Neuronal stem cell (in vitro differentiated cells): ENCODE data around the gene PLAAT5.
"Not testable (repeated sequence)": the region's sequence is repeated elsewhere in the genome, so short reads cannot be mapped to it uniquely, and the experiment has no call there.

ENCODE experiments used
- DNase-seq: peaks from one replicate; pipeline ENCODE4 v3.0.0-alpha.2; 2013; ENCODE audit warnings: low spot score
- H2AFZ ChIP-seq: one replicate; pipeline ENCODE4 v1.6.1; 2013; ENCODE audit warnings: mild to moderate bottlenecking, low read length, inconsistent platforms
- H2AK5ac ChIP-seq: 2 replicates; pipeline ENCODE4 v1.6.1; 2013; ENCODE audit warnings: low read depth, mild to moderate bottlenecking, inconsistent platforms, low read length, moderate library complexity, mixed read lengths
- H2BK120ac ChIP-seq: 2 replicates; pipeline ENCODE4 v1.6.1; 2013; ENCODE audit warnings: low read depth, mild to moderate bottlenecking, inconsistent platforms, low read length, moderate library complexity, mixed read lengths
- H2BK12ac ChIP-seq: one replicate; pipeline ENCODE4 v1.6.1; 2013; ENCODE audit warnings: low read length, inconsistent platforms
- H2BK15ac ChIP-seq: 2 replicates; pipeline ENCODE4 v1.6.1; 2013; ENCODE audit warnings: mild to moderate bottlenecking, low read length, inconsistent platforms, mixed read lengths
- H2BK5ac ChIP-seq: one replicate; pipeline ENCODE4 v1.6.1; 2013; ENCODE audit warnings: inconsistent platforms, mild to moderate bottlenecking, low read length, moderate library complexity
- H3K14ac ChIP-seq: one replicate; pipeline ENCODE4 v1.6.1; 2013; ENCODE audit warnings: low read length, inconsistent platforms
- H3K18ac ChIP-seq: 2 replicates; pipeline ENCODE4 v1.6.1; 2013; ENCODE audit warnings: low read length, inconsistent platforms
- H3K23ac ChIP-seq: 2 replicates; pipeline ENCODE4 v1.6.1; 2013; ENCODE audit warnings: low read depth, mild to moderate bottlenecking, mixed read lengths, low read length, inconsistent platforms; ENCODE audit not compliant: poor library complexity
- H3K27ac ChIP-seq: replicated peaks from 3 replicates; pipeline ENCODE4 v1.5.1; 2013; ENCODE audit warnings: low read length, inconsistent platforms
- H3K27me3 ChIP-seq, 3 experiments: 2 replicates each; pipeline ENCODE4 v1.6.1; 2013; ENCODE audit warnings: low read length in 3 of 3, mild to moderate bottlenecking in 2 of 3, inconsistent platforms in 1 of 3, low read depth in 1 of 3, mixed read lengths in 1 of 3, moderate library complexity in 1 of 3; ENCODE audit not compliant: control insufficient read depth in 3 of 3, insufficient read depth in 3 of 3
- H3K36me3 ChIP-seq, 2 donors: replicated peaks in 1 of 2; 2 replicates each; pipeline ENCODE4 v1.6.1; 2013; ENCODE audit warnings: low read length in 2 of 2; ENCODE audit not compliant: control insufficient read depth in 2 of 2, insufficient read depth in 2 of 2
- H3K4ac ChIP-seq: 2 replicates; pipeline ENCODE4 v1.6.1; 2013; ENCODE audit warnings: inconsistent platforms, mild to moderate bottlenecking, low read length, moderate library complexity
- H3K4me1 ChIP-seq, 2 donors: 1 replicate in 1 of 2; 2 replicates in 1 of 2; pipeline ENCODE4 v1.6.1; 2013; ENCODE audit warnings: low read length in 2 of 2, low read depth in 1 of 2; ENCODE audit not compliant: control insufficient read depth in 2 of 2, insufficient read depth in 1 of 2
- H3K4me2 ChIP-seq: one replicate; pipeline ENCODE4 v1.6.1; 2013; ENCODE audit warnings: mild to moderate bottlenecking, low read length, inconsistent platforms; ENCODE audit not compliant: insufficient read depth, poor library complexity, severe bottlenecking
- H3K4me3 ChIP-seq, 2 donors: 2 replicates each; pipeline ENCODE4 v1.5.1; 2013; ENCODE audit warnings: low read length in 2 of 2, mild to moderate bottlenecking in 2 of 2, inconsistent platforms in 1 of 2, moderate library complexity in 1 of 2
- H3K79me1 ChIP-seq: one replicate; pipeline ENCODE4 v1.6.1; 2013; ENCODE audit warnings: low read depth, mild to moderate bottlenecking, inconsistent platforms, low read length, moderate library complexity
- H3K9ac ChIP-seq: one replicate; pipeline ENCODE4 v1.6.1; 2013; ENCODE audit warnings: mild to moderate bottlenecking, low read depth, low read length, inconsistent platforms; ENCODE audit not compliant: poor library complexity
- H3K9me3 ChIP-seq, 2 donors: replicated peaks in 1 of 2; 2 replicates each; pipeline versions ENCODE3 to v1.6.1; 2013; ENCODE audit warnings: low read length in 2 of 2, mild to moderate bottlenecking in 2 of 2, inconsistent platforms in 1 of 2, low read depth in 1 of 2, mixed read lengths in 1 of 2, moderate library complexity in 1 of 2; ENCODE audit not compliant: control insufficient read depth in 2 of 2, insufficient read depth in 1 of 2
- H4K8ac ChIP-seq: one replicate; pipeline ENCODE4 v1.6.1; 2013; ENCODE audit warnings: low read depth, mild to moderate bottlenecking, inconsistent platforms, low read length, moderate library complexity
- H4K91ac ChIP-seq: one replicate; pipeline ENCODE4 v1.6.1; 2013; ENCODE audit warnings: low read length, low read depth, mild to moderate bottlenecking, inconsistent platforms; ENCODE audit not compliant: poor library complexity
- WGBS, 2 donors: extraction: QIAGEN DNeasy Blood & Tissue Kit; methylation state at CpG; one replicate each; pipeline ENCODE4 v1.1.7; 2013; ENCODE audit warnings: missing lambda C conversion rate in 2 of 2, mixed read lengths in 1 of 2; ENCODE audit not compliant: insufficient read length in 2 of 2, insufficient replicate concordance in 1 of 2; ENCODE audit errors: extremely low coverage in 2 of 2; 5-methylcytosine and 5-hydroxymethylcytosine counted together

Gene PLAAT5

DNA sequence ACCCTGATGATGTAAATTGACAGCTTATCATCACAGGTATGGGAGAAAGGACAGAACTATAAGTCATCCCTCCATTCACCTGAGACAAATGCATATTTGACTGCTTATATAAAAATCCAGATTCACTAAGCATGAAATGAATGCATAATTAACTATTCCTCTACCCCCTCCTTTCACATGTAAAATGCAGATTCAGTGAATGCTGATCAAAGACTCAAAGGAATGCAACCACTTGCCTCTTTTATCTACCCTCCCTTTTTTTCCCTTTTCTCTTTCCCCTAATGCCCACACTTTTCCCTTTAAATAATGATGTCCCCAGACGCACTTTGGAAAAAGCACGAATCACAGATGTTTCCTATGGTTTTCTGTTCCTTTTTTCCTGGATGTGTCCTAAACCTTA is 41.1 kb upstream of the PLAAT5 start:
- H2AFZ ChIP-seq, result no peak overlapping the region
- peaks cover 0 to 21% (median 0%) of the 10 kb centered on the region in 3 experiments for H3K27me3 ChIP-seq
- WGBS, 2 donors, result no CpG with 5 or more reads among the region's 2 CpGs
- no peak overlapping the region for H2BK5ac ChIP-seq
- no peak overlapping the region for H2BK120ac ChIP-seq
- H3K27ac ChIP-seq, result no peak overlapping the region
- no peak overlapping the region for H2BK12ac ChIP-seq
- no peak overlapping the region for H3K4ac ChIP-seq
- H2BK15ac ChIP-seq, result no peak overlapping the region
- H3K36me3 ChIP-seq, result no peaks in the 10 kb centered on the region
- no peaks in the 10 kb centered on the region for H3K79me1 ChIP-seq
- no peak overlapping the region for H3K4me3 ChIP-seq
- peaks cover 0 to 12% of the 10 kb centered on the region in 2 donors for H3K4me1 ChIP-seq
- no peak overlapping the region for H3K9ac ChIP-seq
- DNase-seq, result no peak
- H4K91ac ChIP-seq, result no peak overlapping the region
- H3K23ac ChIP-seq, result no peak overlapping the region
- H3K4me2 ChIP-seq, result no peak overlapping the region
- no peak overlapping the region for H2AK5ac ChIP-seq
- H3K14ac ChIP-seq, result no peak overlapping the region
- no peak overlapping the region for H4K8ac ChIP-seq
- no peaks in the 10 kb centered on the region for H3K9me3 ChIP-seq
- H3K18ac ChIP-seq, result no peak overlapping the region

DNA sequence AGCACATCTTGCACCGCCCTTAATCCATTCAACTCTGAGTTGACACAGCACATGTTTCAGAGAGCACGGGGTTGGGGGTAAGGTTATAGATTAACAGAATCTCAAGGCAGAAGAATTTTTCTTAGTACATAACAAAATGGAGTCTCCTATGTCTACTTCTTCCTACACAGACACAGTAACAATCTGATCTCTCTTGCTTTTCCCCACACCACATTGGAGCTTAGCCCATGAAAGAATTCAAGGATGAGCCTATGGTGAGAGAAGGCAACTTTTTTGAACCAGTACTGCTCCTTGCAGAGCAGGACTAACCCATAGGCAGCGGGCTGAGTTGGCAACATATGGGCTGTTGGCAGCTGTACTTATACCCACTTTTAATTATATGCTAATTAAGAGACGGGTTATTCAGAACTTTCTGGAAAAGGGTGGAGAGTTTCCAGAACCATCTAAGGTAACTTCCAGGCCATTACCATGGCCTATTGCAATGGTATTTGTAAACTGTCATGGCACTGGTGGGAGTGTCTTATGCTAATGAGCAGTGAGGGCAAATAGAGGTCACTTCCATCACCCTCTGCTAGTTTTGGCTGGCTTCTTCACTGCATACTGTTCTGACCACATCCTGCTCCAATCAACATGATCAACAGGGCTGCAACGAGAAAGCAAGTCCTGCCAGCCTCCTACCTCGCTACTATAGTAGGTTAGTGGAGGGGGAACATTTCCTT is 40.3 kb upstream of the PLAAT5 start:
- H3K27ac ChIP-seq, H4K91ac ChIP-seq, H3K23ac ChIP-seq, H3K36me3 ChIP-seq, H3K18ac ChIP-seq, DNase-seq, H2BK12ac ChIP-seq, H3K4me2 ChIP-seq, H2BK120ac ChIP-seq, H3K9ac ChIP-seq, H2AK5ac ChIP-seq, H2AFZ ChIP-seq, H3K14ac ChIP-seq, H3K4ac ChIP-seq, H2BK5ac ChIP-seq, H3K9me3 ChIP-seq, H3K79me1 ChIP-seq, H4K8ac ChIP-seq, H3K4me3 ChIP-seq, H2BK15ac ChIP-seq: not testable (repeated sequence)
- Histone ChIP-seq H3K4me1 (peaks cover 0 to 12% of the 10 kb centered on the region in 2 donors), H3K27me3 (peaks cover 0 to 21% (median 0%) of the 10 kb centered on the region in 3 experiments)
- no CpG with 5 or more reads among the region's 6 CpGs for WGBS, 2 donors

DNA sequence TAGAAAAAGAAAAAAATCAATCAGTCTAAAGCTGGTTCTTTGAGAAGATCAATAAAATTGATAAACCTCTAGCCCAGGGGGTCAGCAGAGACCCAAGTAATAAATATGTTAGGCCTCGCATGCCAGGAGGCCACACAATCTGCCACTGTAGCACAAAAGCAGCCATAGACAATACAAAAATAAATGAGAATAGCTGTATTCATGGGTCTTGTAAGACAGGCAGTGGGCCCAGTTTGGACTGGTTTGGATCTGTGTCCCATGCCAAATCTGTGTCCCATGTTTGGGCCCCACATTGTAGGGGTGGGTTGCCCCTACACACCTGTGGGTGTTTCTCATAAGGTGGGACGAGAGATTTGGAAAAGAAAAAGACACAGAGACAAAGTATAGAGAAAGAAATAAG is 39.1 kb upstream of the PLAAT5 start:
- Histone ChIP-seq H2AFZ (no peak overlapping the region), H3K18ac (no peak overlapping the region), H2BK5ac (no peak overlapping the region), H3K36me3 (no peaks in the 10 kb centered on the region), H3K4me3 (no peak overlapping the region), H3K4me2 (no peak overlapping the region), H3K23ac (no peak overlapping the region), H4K8ac (no peak overlapping the region), H3K27ac (no peak overlapping the region), H2BK120ac (no peak overlapping the region), H3K79me1 (no peaks in the 10 kb centered on the region), H4K91ac (no peak overlapping the region), H2BK12ac (no peak overlapping the region), H3K9ac (no peak overlapping the region), H2BK15ac (no peak overlapping the region), H3K14ac (no peak overlapping the region), H3K27me3 (peaks cover 0 to 21% (median 0%) of the 10 kb centered on the region in 3 experiments), H3K9me3 (no peaks in the 10 kb centered on the region), H3K4ac (no peak overlapping the region), H3K4me1 (peaks cover 0 to 12% of the 10 kb centered on the region in 2 donors), H2AK5ac (no peak overlapping the region)
- WGBS, 2 donors, result no CpG with 5 or more reads among the region's 2 CpGs
- DNase-seq, result no peak

DNA sequence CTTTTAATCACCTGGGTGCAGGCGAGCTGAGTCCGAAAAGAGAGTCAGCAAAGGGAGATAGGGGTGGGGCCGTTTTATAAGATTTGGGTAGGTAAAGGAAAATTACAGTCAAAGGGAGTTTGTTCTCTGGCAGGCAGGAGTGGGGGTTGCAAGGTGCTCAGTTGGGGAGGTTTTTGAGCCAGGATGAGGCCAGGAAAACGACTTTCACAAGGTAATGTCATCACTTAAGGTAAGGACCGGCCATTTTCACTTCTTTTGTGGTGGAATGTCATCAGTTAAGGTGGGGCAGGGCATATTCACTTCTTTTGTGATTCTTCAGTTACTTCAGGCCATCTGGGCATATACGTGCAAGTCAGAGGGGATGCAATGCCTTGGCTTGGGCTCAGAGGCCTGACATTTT is 38.4 kb upstream of the PLAAT5 start:
- not testable (repeated sequence) for H4K8ac ChIP-seq, H4K91ac ChIP-seq, H2BK15ac ChIP-seq, H3K36me3 ChIP-seq, H2BK12ac ChIP-seq, H2AFZ ChIP-seq, H3K4me2 ChIP-seq, H2BK120ac ChIP-seq, H3K23ac ChIP-seq, H3K4ac ChIP-seq, DNase-seq, H3K14ac ChIP-seq, H3K9ac ChIP-seq, H2BK5ac ChIP-seq, H3K9me3 ChIP-seq, H3K27ac ChIP-seq, H3K4me3 ChIP-seq, H2AK5ac ChIP-seq, H3K79me1 ChIP-seq, H3K18ac ChIP-seq
- peaks cover 0 to 21% (median 0%) of the 10 kb centered on the region in 3 experiments for H3K27me3 ChIP-seq
- no CpG with 5 or more reads among the region's 6 CpGs for WGBS, 2 donors
- H3K4me1 ChIP-seq, result peaks cover 0 to 12% of the 10 kb centered on the region in 2 donors
